ENCODE measurements around the gene SOCS4.
"Not testable (repeated sequence)": the region's sequence is repeated elsewhere in the genome, so short reads cannot be mapped to it uniquely, and the experiment has no call there.

Gene SOCS4

GRCh38 chr14:55026793-55027561 is at the start of gene SOCS4, which contains the start of gene WDHD1:
Gene SOCS4, plus strand, starts transcription at chr14:55027236. Its CDS starts 15,806 bp downstream, at chr14:55043042.
Gene WDHD1, minus strand, starts transcription at chr14:55027099. Its CDS starts 312 bp downstream, at chr14:55026787.
- in situ Hi-C loops (cut with MboI; ENCODE audit: low sequenced_read_pairs) = no loop called here
- Histone ChIP-seq H3K4me3 (peak within 1 kb of the TSS; percentile 77), H3K36me3 (replicated peaks) (peaks cover 14% of the 10 kb centered on the region), H3K4me1 (peaks cover 36% of the 10 kb centered on the region), H3K27me3 (ENCODE audit: low read depth) (no peaks in the 10 kb centered on the region), H3K9me3 (no peaks in the 10 kb centered on the region)
- peak; percentile 89 to 97 for DNase-seq (ENCODE audit: low spot score in 2 of 2)

DNA sequence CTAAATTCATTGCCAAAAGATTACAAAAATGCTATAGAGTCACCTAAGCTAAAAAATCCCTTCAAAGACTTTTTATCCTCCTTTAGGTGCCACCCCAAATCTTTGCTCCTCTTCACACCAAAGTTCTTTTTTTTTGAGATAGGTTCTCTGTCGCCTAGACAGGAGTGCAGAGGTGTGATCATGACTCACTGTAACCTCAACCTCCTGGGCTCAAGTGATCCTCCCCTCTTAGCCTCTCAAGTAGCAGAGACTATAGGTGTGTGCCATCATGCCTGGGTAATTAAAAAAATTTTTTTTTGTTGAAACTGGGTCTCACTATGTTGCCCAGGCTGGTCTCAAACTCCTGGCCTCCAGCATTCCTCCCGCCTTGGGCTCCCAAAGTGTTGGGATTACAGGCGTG is 48.0 kb upstream of the SOCS4 start:
- in situ Hi-C loops (cut with MboI; ENCODE audit: low sequenced_read_pairs) = no loop called here
- peaks cover 7% of the 10 kb centered on the region; the same call in 1 of the 2 replicates for H3K4me1 ChIP-seq
- DNase-seq (ENCODE audit: low spot score in 2 of 2) = no peak

DNA sequence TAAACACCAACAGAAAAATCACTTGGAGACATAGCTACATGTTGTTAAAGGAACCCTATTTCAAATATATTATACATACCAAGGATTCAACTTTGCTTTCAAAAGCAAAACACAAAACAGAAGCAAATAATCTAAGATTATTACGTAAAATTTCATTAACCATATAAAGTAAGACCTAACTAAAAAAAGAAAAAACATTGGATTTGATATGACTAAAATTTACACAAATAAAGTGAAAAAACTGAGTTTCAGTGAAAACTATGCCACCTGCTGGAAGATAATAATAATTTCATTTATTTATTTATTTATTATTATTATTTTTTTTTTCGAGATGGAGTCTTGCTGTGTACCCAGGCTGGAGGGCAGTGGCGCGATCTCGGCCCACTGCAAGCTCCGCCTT is 45.3 kb upstream of the SOCS4 start:
- H3K36me3 ChIP-seq (replicated peaks) = peaks cover 43% of the 10 kb centered on the region

More for the DNA sequence above, 48.0 kb upstream of the SOCS4 start:
- Histone ChIP-seq H3K27me3 (ENCODE audit: low read depth) (no peaks in the 10 kb centered on the region), H3K4me3 (no peak overlapping the region), H3K9me3 (no peaks in the 10 kb centered on the region), H3K36me3 (replicated peaks) (peaks cover 35% of the 10 kb centered on the region)

GRCh38 chr14:54985156-54985555 is 41.9 kb upstream of the SOCS4 start:
- H3K4me1 ChIP-seq = no peaks in the 10 kb centered on the region
- H3K27me3 ChIP-seq (ENCODE audit: low read depth) = no peaks in the 10 kb centered on the region
- H3K4me3 ChIP-seq = no peak overlapping the region
- in situ Hi-C loops (cut with MboI; ENCODE audit: low sequenced_read_pairs) = no loop called here
- no peak for DNase-seq (ENCODE audit: low spot score in 2 of 2)
- no peaks in the 10 kb centered on the region for H3K9me3 ChIP-seq
- peaks cover 67% of the 10 kb centered on the region for H3K36me3 ChIP-seq (replicated peaks)

More for the DNA sequence above, 45.3 kb upstream of the SOCS4 start:
- Histone ChIP-seq H3K4me1 (peaks cover 7% of the 10 kb centered on the region; the same call in 1 of the 2 replicates), H3K4me3 (no peak overlapping the region), H3K27me3 (ENCODE audit: low read depth) (no peaks in the 10 kb centered on the region), H3K9me3 (no peaks in the 10 kb centered on the region)
- in situ Hi-C loops (cut with MboI; ENCODE audit: low sequenced_read_pairs) = no loop called here
- DNase-seq (ENCODE audit: low spot score in 2 of 2) = no peak

DNA sequence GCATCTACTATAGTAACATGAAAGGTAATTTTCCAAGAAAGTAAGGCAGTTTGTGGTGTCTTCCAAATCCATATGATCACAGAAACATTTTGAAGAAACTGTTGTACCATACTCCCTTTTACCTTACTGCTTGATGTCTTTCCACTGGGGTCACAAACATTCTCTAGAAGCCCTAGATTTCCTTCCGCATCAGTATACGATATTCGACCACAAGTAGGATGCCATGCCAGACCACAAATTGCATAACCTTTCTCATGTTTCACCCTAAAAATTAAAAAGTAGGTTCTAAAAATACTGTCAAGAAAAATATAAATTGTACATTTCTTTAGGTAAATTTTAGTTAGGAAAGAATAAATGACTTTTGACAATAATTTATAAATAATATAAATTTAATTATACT is 26.7 kb upstream of the SOCS4 start:
- in situ Hi-C loops (cut with MboI; ENCODE audit: low sequenced_read_pairs) = no loop called here
- Histone ChIP-seq H3K4me1 (no peaks in the 10 kb centered on the region), H3K4me3 (no peak overlapping the region), H3K27me3 (ENCODE audit: low read depth) (no peaks in the 10 kb centered on the region), H3K9me3 (no peaks in the 10 kb centered on the region), H3K36me3 (replicated peaks) (peaks cover 72% of the 10 kb centered on the region)
- DNase-seq (ENCODE audit: low spot score in 2 of 2) = no peak

DNA sequence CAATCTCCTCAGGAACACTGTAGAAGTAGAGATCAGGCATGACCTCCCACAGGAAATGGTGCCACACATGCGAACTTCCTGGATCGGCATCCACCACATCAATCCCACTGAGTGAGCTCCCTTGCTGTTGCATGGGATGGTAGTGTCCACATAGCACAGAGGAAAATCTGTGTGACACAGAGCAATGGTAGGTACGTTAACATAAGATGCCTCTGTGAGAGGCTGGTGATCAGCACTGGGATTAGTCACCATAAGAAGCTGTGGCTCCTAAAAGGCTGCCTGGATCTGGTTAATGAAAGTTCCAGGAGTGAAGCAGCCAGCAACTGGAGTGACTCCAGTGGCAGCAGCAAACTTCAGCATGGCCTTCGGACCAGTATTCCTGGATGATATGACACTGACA is 22.0 kb upstream of the SOCS4 start:
- Histone ChIP-seq H3K4me3 (no peak overlapping the region), H3K36me3 (replicated peaks) (peaks cover 87% of the 10 kb centered on the region), H3K9me3 (no peaks in the 10 kb centered on the region), H3K27me3 (ENCODE audit: low read depth) (no peaks in the 10 kb centered on the region), H3K4me1 (no peaks in the 10 kb centered on the region)
- in situ Hi-C loops (cut with MboI; ENCODE audit: low sequenced_read_pairs) = no loop called here
- DNase-seq (ENCODE audit: low spot score in 2 of 2) = no peak

DNA sequence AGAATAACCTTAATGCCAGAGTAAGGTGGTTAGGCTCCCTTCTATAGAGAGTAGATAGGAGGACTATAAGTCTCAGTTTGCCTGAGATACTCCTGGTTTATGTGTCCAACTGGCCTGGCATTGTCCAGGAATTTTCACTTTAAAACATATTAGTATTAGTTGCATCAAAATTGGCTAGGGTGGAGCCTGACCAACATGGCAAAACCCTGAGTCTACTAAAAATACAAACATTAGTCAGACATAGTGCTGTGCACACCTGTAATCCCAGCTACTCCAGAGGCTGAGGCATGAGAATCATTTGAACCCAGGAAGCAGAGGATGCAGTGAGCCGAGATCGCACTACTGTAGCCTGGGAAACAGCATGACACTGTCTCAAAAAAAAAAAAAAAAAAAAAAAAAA is 12.0 kb upstream of the SOCS4 start:
- in situ Hi-C loops (cut with MboI; ENCODE audit: low sequenced_read_pairs) = no loop called here
- no peak for DNase-seq (ENCODE audit: low spot score in 2 of 2)
- Histone ChIP-seq H3K9me3 (no peaks in the 10 kb centered on the region), H3K4me1 (no peaks in the 10 kb centered on the region), H3K27me3 (ENCODE audit: low read depth) (no peaks in the 10 kb centered on the region), H3K4me3 (no peak overlapping the region), H3K36me3 (replicated peaks) (peaks cover 29% of the 10 kb centered on the region)

DNA sequence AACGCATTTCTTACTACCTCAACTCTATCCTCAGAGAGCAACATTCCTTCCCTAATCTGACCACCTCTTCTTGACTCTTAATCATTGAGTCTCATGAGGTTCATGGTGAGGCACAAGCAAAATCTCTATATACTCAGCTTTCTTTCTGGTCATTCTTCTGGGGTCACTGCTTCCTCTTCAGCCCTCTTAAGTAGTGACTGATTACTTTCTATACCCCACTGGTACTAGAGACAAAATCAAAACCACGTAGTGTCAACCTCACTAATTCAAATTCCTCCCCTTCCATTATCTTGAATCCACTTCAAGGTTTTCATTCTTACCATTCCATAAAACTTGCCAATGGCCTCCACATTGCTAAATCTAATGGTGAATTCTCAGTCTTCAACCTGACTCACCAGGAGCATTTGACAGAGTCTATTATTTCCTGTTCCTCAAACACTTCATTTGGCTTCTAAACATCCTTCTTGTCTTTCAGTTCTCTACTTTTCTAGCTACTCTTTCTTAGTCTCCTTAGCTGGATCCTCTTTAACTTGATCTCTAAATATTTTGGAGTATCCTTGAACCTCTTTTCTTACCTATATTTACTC is 7.0 kb upstream of the SOCS4 start:
- no peak for DNase-seq (ENCODE audit: low spot score in 2 of 2)
- no peaks in the 10 kb centered on the region for H3K27me3 ChIP-seq (ENCODE audit: low read depth)
- H3K4me1 ChIP-seq = peaks cover 13% of the 10 kb centered on the region
- H3K9me3 ChIP-seq = no peaks in the 10 kb centered on the region
- in situ Hi-C loops (cut with MboI; ENCODE audit: low sequenced_read_pairs) = no loop called here
- H3K4me3 ChIP-seq = no peak overlapping the region
- peaks cover 35% of the 10 kb centered on the region for H3K36me3 ChIP-seq (replicated peaks)

DNA sequence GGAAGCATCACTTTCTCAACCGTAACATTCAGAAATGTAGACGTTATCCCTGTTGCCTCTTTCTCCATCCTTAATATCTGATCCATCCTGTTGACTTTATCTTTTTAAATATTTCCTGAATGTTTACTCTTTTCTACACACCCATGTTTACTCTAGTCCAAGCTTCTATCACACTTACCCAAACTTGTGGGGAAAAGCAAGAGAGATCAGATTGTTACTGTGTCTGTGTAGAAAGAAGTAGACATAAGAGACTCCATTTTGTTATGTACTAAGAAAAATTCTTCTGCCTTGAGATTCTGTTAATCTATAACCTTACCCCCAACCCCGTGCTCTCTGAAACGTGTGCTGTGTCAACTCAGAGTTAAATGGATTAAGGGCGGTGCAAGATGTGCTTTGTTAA is 2.7 kb upstream of the SOCS4 start:
- H3K36me3 ChIP-seq (replicated peaks) = peaks cover 27% of the 10 kb centered on the region
- peaks cover 25% of the 10 kb centered on the region for H3K4me1 ChIP-seq
- in situ Hi-C loops (cut with MboI; ENCODE audit: low sequenced_read_pairs); DNase-seq (ENCODE audit: low spot score in 2 of 2); H3K9me3 ChIP-seq; H3K27me3 ChIP-seq (ENCODE audit: low read depth): not testable (repeated sequence)
- H3K4me3 ChIP-seq = peak overlapping the region; percentile 7; the same call in 1 of the 2 replicates

DNA sequence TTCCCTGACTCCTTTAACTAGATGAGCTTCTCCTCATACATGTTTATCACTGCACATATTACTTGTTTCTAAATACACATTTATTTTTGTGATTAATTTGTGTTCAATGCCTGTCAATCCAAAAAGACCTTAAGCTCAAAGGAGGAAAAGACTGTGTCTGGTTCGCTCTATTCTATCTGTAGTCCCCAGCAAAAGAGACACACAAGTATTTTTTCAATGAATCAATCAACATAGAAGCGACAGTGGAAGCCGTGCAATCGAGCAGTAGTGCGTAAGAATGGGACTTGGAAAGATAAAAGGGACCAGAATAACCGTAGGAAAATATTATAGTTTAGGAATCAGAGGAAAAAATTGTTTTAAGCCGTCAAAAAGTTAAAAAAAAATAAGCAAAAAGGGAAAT is 1.1 kb upstream of the SOCS4 start:
- in situ Hi-C loops (cut with MboI; ENCODE audit: low sequenced_read_pairs) = no loop called here
- Histone ChIP-seq H3K36me3 (replicated peaks) (peaks cover 19% of the 10 kb centered on the region), H3K9me3 (no peaks in the 10 kb centered on the region), H3K27me3 (ENCODE audit: low read depth) (no peaks in the 10 kb centered on the region), H3K4me1 (peaks cover 29% of the 10 kb centered on the region), H3K4me3 (peak overlapping the region; percentile 77)
- DNase-seq (ENCODE audit: low spot score in 2 of 2) = peak in 1 of 2 experiments; percentile 50

GRCh38 chr14:55026441-55026792 is 619 bp upstream of the SOCS4 start:
- no peaks in the 10 kb centered on the region for H3K27me3 ChIP-seq (ENCODE audit: low read depth)
- in situ Hi-C loops (cut with MboI; ENCODE audit: low sequenced_read_pairs) = no loop called here
- no peak for DNase-seq (ENCODE audit: low spot score in 2 of 2)
- peaks cover 34% of the 10 kb centered on the region for H3K4me1 ChIP-seq
- H3K4me3 ChIP-seq = peak overlapping the region; percentile 77
- H3K36me3 ChIP-seq (replicated peaks) = peaks cover 19% of the 10 kb centered on the region
- no peaks in the 10 kb centered on the region for H3K9me3 ChIP-seq

GRCh38 chr14:55028066-55028465 is 1.0 kb downstream of the SOCS4 start:
- DNase-seq (ENCODE audit: low spot score in 2 of 2) = peak in 1 of 2 experiments; percentile 17
- in situ Hi-C loops (cut with MboI; ENCODE audit: low sequenced_read_pairs) = no loop called here
- H3K9me3 ChIP-seq = no peaks in the 10 kb centered on the region
- peaks cover 36% of the 10 kb centered on the region for H3K4me1 ChIP-seq
- peaks cover 9% of the 10 kb centered on the region for H3K36me3 ChIP-seq (replicated peaks)
- H3K27me3 ChIP-seq (ENCODE audit: low read depth) = no peaks in the 10 kb centered on the region
- H3K4me3 ChIP-seq = peak overlapping the region; percentile 77

DNA sequence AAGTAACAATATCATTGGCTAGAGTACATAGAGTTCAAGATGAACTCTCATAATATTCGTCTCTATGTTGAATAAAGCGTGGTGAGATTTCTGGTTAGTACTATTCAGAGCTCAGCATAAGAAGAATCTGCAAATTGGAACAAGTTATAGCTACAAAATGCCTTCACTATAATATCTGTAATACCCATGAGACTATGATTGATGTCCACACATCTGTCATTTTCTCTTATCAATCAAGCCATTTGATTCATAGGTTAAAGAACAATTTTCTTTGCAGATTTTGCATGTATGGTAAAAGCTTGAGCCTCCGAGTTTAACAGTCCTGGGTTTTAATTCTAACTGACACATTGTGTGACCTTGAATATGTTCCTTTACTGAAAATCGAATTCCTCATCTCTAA is 1.4 kb downstream of the SOCS4 start:
- no peak for DNase-seq (ENCODE audit: low spot score in 2 of 2)
- in situ Hi-C loops (cut with MboI; ENCODE audit: low sequenced_read_pairs) = no loop called here
- peaks cover 5% of the 10 kb centered on the region; the same call in 1 of the 2 replicates for H3K36me3 ChIP-seq (replicated peaks)
- no peaks in the 10 kb centered on the region for H3K27me3 ChIP-seq (ENCODE audit: low read depth)
- peak overlapping the region; percentile 77 for H3K4me3 ChIP-seq
- peaks cover 32% of the 10 kb centered on the region for H3K4me1 ChIP-seq
- H3K9me3 ChIP-seq = no peaks in the 10 kb centered on the region

- in situ Hi-C loops (cut with MboI; ENCODE audit: low sequenced_read_pairs) = no loop called here
- Histone ChIP-seq H3K27me3 (ENCODE audit: low read depth) (no peaks in the 10 kb centered on the region), H3K4me1 (peaks cover 20% of the 10 kb centered on the region), H3K4me3 (no peak overlapping the region), H3K9me3 (no peaks in the 10 kb centered on the region), H3K36me3 (replicated peaks) (peaks cover 4% of the 10 kb centered on the region)
- DNase-seq (ENCODE audit: low spot score in 2 of 2) = peak in 1 of 2 experiments; percentile 59
These were observed 4.2 kb downstream of the SOCS4 start for GRCh38 chr14:55031190-55031589.

All from HAP-1 (cell line).